Measurements from ENCODE around the gene ELF3.
"Not testable (repeated sequence)": the region's sequence is repeated elsewhere in the genome, so short reads cannot be mapped to it uniquely, and the experiment has no call there.

Gene ELF3

DNA sequence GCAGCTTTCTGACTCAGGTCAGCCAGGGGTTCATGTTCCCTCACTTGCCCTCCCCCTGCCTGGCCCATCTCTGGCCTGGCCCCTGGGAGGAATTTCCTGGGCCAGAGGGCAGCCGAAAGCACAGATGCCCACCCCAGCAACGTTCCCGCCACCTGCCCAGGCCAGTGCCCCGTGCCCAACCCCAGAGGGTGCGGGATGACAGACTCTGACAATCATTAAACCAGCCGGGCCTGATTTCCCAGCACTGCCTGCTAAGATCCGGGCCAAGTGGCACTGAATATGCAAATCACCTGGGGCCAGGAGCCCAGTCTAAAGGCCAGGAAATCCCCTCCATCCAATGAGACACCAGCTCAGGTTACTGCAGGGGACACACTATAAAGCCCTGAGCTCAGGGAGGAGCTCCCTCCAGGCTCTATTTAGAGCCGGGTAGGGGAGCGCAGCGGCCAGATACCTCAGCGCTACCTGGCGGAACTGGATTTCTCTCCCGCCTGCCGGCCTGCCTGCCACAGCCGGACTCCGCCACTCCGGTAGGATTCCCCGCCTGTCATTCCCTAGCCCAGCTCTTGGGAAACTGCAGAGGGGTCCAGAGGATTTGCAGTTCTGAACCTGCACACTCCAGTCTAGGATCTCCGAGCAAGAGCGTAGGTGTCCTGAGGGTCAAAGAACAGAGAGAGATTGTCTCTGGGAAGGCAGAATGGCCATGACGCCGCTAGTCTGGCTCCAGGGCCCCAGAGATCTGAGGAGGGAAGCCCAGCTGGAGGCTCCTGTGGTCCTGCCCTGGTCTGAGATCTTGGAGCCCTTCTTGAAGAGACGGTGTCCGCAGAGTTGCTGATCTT, at the start of gene ELF3:
Gene ELF3, plus strand, starts transcription at position 408 of the 836 bp plus-strand sequence. CDS start 550 bp downstream, outside the sequence.
- DNase-seq (ENCODE audit: low read depth) = no peak
- H3K4me3 ChIP-seq (ENCODE audit: low read length) = no peak within 1 kb of the TSS
- TF ChIP-seq, protein P1, sequence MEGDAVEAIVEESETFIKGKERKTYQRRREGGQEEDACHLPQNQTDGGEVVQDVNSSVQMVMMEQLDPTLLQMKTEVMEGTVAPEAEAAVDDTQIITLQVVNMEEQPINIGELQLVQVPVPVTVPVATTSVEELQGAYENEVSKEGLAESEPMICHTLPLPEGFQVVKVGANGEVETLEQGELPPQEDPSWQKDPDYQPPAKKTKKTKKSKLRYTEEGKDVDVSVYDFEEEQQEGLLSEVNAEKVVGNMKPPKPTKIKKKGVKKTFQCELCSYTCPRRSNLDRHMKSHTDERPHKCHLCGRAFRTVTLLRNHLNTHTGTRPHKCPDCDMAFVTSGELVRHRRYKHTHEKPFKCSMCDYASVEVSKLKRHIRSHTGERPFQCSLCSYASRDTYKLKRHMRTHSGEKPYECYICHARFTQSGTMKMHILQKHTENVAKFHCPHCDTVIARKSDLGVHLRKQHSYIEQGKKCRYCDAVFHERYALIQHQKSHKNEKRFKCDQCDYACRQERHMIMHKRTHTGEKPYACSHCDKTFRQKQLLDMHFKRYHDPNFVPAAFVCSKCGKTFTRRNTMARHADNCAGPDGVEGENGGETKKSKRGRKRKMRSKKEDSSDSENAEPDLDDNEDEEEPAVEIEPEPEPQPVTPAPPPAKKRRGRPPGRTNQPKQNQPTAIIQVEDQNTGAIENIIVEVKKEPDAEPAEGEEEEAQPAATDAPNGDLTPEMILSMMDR (conservative IDR thresholded peaks at IDR 0.05; ENCODE audit: low read length) = no peak

DNA sequence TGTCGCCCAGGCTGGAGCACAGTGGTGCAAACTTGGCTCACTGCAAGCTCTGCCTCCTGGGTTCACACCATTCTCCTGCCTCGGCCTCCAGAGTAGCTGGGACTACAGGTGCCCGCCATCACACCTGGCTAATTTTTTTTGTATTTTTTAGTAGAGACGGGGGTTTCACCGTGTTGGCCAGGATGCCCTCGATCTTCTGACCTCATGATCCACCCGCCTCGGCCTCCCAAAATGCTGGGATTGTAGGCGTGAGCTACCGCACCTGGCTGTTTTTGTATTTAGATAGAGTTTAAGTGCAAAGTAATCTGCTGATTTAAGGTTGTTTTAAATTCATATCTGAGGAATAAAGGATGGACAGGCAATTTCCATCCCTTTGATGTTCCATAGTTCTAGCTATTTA, 48.0 kb upstream of the ELF3 start:
- DNase-seq (ENCODE audit: low read depth); H3K4me3 ChIP-seq (ENCODE audit: low read length): not testable (repeated sequence)

DNA sequence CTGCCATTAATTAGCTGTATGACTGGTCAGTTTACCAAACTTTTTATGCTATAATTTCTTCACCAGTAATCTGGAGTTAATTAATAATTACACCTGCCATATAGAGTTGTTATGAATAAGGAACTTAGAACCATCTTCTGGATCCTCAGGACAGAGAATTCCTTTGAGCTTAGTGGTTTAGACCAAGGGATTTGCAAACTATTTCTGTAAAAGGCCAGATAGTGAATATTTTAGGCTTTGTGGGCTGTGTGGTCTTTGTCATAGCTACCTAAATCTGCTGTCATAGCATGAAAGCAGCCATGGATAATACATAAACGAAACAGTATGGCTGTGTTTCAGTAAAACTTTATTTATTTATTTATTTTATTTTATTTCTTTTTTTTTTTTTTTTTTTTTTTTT, 46.1 kb upstream of the ELF3 start:
- DNase-seq (ENCODE audit: low read depth) = peak; percentile 90
- no peak overlapping the region for H3K4me3 ChIP-seq (ENCODE audit: low read length)
- TF ChIP-seq, protein P1 (conservative IDR thresholded peaks at IDR 0.05; ENCODE audit: low read length) = no peak

DNA sequence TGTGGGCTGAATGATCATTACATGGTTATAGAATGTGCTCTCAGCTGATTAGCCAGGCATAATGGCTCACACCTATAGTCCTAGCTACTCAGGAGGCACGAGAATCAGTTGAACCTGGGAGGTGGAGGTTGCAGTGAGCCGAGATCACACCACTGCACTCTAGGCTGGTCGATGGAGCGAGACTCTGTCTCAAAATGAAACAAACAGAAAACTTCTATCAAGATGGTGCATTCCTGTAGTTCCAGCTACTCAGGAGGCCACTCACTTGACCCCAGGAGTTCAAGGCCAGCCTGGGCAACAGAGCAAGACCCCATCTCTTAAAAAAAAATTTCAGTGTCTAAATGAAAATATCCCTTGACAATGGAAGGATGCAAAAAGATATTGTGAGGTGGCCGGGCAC, 44.2 kb upstream of the ELF3 start:
- no peak overlapping the region for H3K4me3 ChIP-seq (ENCODE audit: low read length)
- TF ChIP-seq, protein P1 (conservative IDR thresholded peaks at IDR 0.05; ENCODE audit: low read length) = no peak
- DNase-seq (ENCODE audit: low read depth) = no peak

DNA sequence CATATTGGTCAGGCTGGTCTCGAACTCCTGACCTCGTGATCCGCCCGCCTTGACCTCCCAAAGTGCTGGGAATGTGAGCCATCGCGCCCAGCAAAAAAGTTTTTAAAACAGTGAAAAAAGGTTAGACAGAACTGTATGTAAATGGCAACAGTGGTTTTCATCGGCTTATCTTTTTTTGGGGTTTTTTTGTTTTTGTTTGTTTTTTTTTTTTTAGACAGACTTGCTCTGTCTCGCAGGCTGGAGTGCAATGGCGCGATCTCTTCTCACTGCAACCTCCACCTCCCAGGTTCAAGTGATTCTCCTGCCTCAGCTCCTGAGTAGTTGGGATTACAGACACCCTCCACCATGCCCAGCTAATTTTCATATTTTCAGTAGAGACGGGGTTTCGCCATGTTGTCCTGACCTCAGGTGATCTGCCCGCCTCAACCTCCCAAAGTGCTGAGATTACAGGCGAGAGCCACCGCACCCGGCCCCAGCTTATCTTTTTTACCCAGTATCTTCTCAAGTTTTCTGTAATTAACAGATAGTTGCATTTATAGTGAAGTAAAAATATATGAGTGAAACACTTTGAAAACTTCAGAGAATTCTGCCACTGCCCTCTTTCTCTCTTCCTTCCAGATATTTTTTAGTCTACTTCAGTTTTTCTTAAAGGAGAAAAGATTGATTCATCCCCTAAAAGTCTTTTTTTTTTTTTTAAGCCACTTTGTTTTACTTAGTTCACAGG, 42.0 kb upstream of the ELF3 start:
- no peak for DNase-seq (ENCODE audit: low read depth)

DNA sequence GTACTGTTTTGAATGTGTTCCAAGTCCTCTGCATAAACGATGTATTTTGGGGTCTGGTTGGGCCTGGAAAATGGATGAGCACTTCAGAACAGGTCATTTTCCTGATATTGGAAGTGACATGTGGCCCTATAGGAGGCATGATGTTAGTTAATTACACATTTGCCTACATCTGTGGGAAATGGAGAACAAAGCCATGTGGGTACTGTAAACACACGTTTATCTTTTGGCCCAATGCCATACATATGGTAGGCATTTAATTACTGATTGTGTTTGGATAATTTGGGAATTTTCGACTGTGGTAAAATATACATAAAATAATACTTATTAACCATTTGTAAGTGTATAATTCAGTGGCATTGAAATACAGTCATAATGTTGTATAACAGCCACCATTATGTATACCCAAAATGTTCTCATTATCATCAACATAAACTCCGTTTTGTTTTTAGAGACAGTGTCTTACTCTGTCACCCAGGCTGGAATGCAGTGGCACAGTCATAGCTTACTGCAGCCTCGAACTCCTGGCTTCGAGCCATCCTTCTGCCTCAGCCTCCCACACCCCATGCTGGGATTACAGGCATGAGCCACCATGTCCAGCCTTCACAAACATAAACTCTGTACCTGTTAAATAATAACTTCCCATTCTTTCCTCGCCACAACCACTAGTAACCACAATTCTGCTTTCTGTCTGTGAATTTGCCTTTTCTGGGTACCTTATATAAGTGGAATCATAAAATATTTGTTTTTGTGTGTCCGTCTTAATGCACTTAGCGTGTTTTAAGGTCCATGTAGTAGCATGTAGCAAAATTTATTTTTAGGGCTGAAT, 39.8 kb upstream of the ELF3 start:
- TF ChIP-seq, protein P1 (conservative IDR thresholded peaks at IDR 0.05; ENCODE audit: low read length) = no peak
- DNase-seq (ENCODE audit: low read depth) = peak; percentile 43

More for the DNA sequence above, 42.0 kb upstream of the ELF3 start:
- no peak overlapping the region for H3K4me3 ChIP-seq (ENCODE audit: low read length)
- TF ChIP-seq, protein P1 (conservative IDR thresholded peaks at IDR 0.05; ENCODE audit: low read length) = no peak

DNA sequence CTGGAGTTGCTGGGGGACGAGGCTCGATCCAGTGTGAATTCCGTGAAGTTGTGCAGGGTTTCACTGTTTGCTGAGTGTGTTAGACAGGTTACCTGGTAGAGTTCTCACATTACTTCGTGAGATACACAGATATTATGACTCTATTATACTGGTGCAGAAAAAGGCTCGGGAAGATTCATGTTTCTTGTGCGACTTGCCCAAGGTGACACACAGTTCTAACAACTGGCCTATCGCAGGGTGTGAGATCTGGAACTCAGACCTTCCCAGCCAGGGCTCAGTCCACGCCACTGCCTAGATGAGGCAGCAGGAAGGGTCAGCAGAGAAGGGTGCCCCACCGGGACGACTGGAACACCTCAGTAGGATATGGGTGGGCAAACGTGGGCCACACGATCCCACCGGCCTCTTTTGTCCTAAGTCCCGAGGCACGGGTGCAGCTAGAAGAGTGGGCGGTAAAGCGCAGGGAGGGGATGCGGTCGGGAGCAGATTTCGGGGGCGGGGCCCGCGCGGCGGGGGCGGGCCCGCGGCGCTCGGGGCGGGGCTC, 28.2 kb upstream of the ELF3 start:
- TF ChIP-seq, protein P1 (conservative IDR thresholded peaks at IDR 0.05; ENCODE audit: low read length) = no peak
- peak overlapping the region; percentile 62 for H3K4me3 ChIP-seq (ENCODE audit: low read length)
- no peak for DNase-seq (ENCODE audit: low read depth)

More for the DNA sequence above, 39.8 kb upstream of the ELF3 start:
- H3K4me3 ChIP-seq (ENCODE audit: low read length) = no peak overlapping the region
